ENCODE results near the gene OTOP2.

The OTOP2 gene

DNA sequence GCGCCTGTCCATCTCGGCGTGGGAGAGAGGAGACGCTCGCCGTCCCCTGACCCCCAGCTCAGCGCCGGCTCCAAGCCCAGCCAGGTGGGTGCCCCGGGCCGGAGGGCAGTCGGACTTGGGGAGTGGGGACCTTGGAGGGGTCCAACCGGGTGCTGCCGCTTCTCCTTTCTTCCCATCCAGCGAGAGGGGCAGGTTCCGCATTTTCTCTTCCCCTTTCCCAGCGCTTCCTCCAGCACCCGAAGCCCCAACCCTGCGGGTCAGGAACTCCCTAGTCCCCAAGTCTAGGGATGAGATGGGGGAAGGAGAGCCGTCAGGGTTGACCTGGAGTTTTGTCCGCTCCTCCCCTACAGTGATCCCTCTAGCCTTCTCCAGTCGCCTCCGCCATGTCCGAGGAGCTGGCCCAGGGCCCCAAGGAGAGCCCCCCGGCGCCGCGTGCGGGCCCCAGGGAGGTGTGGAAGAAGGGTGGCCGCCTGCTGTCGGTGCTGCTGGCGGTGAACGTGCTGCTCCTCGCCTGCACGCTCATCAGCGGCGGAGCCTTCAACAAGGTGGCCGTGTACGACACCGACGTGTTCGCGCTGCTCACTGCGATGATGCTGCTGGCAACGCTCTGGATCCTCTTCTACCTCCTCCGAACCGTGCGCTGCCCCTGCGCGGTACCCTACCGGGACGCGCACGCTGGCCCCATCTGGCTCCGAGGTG lies at the start of gene OTOP2:
Gene OTOP2, plus strand, starts transcription at position 24 of the 699 bp plus-strand sequence. Its CDS starts 360 bp downstream, at position 384.
- DNase-seq (ENCODE audit: low spot score), result no peak

DNA sequence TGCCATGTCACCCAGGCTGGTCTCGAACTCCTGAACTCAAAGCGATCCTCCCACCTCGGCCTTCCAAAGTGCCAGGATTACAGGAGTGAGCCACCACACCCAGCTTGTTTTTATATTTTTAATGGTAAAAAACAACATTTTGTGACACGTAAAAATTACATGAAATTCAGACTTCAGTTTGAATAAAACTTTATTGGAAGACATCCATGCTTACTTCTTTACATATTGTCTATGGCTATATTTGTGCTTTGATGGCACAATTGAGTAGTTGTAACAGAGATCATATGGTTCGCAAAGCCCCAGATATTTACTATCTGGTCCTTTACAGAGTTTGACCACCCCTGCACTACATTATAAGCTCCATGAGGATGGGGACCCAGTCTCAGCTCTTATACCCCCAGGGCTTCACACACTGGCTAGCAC lies 49.4 kb upstream of the OTOP2 start:
- no peak for DNase-seq (ENCODE audit: low spot score)

DNA sequence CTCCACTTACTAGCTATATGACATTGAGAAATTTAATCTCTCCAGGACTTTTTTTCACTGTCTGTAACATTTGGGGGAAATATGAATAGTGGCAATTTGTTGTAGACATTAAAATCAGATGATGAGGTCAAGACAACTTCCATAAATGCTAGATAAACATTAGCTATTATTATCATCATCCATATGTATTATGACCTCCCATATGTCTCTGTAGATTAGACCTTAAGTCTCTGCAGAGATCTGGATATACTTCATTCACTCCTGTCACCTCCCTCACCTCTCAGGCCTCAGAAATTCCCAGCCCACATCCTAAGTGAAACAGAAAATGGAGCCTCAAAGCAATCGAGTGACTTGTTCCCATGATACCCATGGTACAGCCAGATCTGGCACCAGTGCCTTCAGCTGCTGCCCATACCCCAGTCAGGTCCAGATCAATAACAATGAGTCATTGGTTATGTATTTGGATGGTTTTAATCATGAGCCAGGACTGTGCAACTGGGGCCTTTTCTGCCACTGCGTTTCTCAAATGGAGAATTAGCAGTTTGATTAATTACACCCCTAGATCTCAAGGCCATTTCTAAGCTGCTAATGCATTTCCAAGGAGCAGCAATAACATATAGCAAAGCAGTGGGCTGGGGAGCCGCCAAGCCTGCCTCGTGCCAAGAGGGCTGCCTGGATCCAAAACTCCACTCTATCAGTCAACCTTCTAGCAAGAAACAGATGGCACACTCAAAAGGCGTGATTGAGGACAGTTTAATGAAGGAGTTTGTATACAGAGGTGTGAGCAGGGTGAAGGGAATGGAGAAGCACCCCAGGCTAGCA lies 48.7 kb upstream of the OTOP2 start:
- no peak for DNase-seq (ENCODE audit: low spot score)

GRCh38 chr17:74875977-74876593 lies 48.0 kb upstream of the OTOP2 start:
- no peak for DNase-seq (ENCODE audit: low spot score)

DNA sequence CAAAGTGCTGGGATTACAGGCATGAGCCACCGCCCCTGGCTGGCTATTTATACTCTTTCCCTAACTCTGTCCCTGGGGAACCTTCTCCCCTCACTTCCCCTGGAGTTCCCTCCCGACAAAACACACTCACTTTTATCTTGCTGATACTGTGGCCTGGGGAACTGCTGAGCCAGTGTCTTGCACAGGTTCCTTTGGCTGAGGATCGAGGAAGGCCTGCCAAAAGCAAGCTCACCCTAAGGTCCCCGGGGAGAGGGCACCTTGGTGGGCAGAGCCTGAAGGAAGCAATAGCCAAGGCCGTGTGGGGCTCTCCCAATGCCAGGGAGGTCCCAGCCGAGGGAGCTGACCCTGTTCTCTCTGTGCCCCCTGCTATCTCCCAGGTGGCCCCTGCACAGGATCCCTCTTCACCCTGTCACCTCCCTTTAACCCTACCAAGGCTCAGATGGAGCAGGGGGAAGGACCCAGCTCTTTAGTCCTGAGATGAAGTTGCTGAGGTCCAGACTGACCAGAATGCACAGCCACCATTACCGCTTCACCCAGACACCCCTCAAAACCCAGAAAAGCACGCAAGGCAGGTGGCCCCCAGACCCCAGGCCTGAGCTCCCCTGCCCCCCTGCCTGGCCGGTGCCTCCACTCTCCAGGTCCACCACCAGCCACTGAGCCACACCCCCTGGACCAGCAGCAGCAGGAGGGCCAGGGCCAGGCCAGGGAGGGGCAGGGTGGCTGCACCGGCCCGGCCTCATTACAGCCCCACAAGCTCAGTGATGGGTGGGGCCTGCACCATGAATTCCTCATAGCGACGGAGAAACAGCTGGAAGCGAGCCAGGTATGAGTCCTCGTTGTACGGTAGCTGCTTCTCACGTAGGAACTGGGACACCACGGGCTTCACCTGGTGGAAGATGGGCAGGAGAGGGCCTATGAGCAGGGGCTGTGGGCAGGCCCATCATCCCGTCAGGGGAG lies 46.2 kb upstream of the OTOP2 start:
- DNase-seq (ENCODE audit: low spot score), result no peak

DNA sequence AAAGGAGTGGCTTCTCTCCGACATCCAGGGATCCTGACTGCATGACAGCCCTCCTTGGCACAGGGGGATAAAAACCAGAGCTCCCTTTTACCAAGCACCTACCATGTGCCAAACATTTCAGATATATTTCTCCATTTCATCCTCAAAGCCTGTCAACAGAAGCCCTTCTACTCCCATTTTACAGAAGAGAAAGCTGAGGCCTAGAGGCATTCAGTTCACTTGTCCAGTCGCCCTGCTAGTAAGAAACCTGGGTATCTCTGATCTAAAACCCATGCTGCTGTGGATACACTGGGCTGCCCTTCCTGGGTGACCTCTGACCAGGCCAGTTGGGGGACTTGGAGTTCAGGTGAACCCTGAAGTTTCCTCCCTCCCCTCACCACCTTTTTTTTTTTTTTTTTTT lies 45.4 kb upstream of the OTOP2 start:
- no peak for DNase-seq (ENCODE audit: low spot score)

DNA sequence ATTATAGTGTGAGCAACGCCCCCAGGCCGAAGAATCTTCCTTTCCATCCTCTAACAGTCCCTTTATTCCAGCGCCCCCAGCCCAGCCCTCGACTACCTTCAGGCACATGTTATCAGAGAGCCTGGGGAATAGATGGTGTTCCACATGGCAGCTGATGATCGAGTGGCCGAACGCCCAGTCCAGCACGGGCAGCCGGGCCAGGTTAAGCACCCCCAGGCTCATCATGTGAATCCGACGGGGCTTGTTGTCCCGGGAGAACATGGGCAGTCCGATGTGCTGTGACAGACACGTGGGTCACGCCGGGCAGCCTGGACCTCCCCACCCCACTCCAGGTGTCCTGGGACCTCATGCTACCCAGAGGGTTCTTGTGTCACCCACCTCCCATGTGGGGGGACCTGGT lies 44.8 kb upstream of the OTOP2 start:
- no peak for DNase-seq (ENCODE audit: low spot score)

- DNase-seq (ENCODE audit: low spot score), result no peak
Measured at GRCh38 chr17:74881073-74881472, 43.0 kb upstream of the OTOP2 start.

DNA sequence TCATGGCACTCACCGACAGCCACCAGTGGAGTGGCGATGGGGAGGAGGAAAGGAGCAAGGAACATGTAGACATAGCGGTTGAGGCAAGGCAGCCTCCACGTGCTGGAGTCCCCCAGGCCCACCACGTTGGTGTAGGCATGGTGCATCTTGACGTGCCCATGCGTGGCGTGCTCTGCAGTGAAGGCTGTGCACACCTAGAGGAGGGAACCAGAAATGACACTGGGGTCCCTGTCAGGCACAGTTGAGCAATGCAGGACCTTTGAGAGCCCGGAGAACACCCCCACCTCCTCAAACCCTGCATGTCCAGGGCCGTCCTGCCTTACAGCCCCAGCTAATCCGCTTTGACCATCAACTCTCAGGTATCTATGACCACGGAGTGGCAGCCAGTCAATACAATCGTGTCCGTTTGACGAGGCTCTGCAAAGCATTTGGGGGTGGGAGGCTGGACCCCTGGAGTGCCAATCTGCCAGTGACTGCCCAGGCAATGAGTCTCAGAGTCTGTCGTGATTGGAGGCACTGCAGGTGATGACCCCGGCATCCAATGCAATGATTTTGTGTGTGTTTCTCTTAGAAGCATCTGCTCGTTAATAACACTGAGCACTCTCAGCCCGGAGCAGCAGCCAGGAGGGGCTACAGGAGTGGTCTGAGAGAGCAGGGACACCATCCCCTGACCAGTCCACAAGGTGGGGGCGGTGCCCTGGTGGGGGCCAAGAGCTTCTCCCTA lies 41.4 kb upstream of the OTOP2 start:
- DNase-seq (ENCODE audit: low spot score), result no peak

DNA sequence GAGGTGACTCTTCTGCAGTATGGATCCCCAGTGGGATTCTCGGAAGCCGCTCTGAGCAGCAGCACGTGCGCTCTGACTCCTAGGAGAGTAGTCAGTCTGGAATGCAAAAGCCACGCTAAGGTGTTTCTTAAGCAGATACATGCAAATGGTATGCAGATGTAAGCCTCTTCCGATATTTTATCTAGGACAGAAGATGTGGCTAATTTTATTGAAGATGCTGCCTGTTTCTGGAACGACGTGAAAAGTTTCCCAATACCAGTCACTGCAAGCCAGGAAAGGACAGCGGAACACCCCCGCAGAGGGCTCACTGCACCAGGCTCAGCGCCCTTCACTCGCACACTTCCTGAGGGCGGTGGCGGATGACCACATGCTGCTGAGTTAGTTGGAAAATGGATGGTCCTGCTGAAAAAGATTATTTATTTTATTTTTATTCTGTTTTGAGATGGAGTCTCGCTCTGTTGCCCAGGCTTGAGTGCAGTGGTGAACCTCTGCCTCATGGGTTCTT lies 40.8 kb upstream of the OTOP2 start:
- DNase-seq (ENCODE audit: low spot score), result no peak

GRCh38 chr17:74888469-74888868 lies 35.6 kb upstream of the OTOP2 start:
- DNase-seq (ENCODE audit: low spot score), result no peak

DNA sequence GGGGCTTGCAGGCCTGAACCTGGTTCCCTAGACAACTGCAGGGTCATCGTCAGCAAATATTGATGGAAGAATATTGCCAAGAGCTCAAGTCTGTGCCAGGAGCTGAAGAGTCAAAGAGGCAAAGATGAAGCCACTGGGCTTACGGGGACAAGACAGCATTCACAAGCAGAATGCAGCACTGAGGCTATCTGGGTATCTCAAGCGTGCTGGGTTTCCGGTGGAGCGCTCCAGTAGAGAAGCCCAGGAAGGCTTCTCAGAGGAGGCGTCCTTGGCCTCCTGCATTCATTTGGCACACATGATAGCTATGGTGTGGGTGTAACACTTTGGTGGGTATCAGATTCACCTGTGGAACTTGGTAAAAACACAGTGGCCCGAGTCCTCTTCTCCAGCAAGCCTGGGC lies 33.5 kb upstream of the OTOP2 start:
- DNase-seq (ENCODE audit: low spot score), result no peak

DNA sequence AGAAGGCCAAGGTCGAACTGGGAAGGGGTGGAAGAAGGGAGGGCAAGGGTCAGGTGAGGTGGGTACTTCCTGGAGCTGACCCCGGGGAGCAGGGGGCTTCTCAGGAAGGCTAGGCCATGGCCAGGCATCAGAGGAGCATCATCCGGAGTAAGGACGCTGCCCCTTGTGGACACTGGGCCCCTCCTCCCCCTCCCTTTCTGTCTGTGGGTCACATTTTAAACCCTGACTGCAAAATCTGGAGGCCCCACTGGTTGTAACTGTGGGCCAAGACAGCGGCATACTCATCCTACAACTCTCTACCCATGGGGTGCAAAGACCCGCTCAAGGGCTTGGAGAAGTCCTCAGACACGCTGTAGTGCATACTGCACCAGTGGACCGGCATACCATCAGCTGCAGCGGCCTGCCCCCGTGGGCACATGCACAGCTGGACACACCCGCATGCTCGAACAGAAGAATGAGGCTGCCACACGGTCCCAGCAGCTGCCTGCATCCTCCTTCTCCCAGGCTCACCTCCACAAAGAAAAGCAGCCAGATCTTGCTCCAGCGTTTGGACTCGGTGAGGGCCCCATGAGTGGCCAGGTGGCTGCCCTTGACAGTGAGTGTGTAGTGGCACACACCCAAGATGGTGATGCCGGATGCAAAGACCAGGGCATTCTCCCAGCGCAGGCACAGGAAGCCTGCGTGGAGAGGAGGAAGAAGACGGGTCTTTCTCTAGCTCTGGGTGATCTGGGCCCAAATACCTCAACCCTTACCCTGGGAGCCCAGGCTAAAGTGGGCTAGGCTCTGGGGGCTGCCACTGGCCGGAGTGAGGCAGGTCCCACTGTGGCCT lies 31.8 kb upstream of the OTOP2 start:
- no peak for DNase-seq (ENCODE audit: low spot score)

GRCh38 chr17:74892974-74893911 lies 30.8 kb upstream of the OTOP2 start, which contains the start of gene FADS6:
TSS of gene FADS6 (minus strand) at chr17:74893633. CDS start at chr17:74893595, 38 bp downstream.
- peak; percentile 87 for DNase-seq (ENCODE audit: low spot score)

GRCh38 chr17:74893936-74894671 lies 30.0 kb upstream of the OTOP2 start:
- DNase-seq (ENCODE audit: low spot score), result no peak

- DNase-seq (ENCODE audit: low spot score), result no peak
Measured at GRCh38 chr17:74898376-74898946, 25.6 kb upstream of the OTOP2 start.

GRCh38 chr17:74900208-74900607 lies 23.9 kb upstream of the OTOP2 start:
- no peak for DNase-seq (ENCODE audit: low spot score)

Measured in HuH-7 (cell line).